HG03196 (cell line): ENCODE data around the gene TGFB2.

Experiments used
- ATAC-seq: cut with Tn5 transposase; IDR thresholded peaks from one replicate; pipeline ENCODE4 v1.9.1; 2021; ENCODE audit not compliant: unreplicated experiment

TGFB2 gene

GRCh38 chr1:218415726-218416125 is 70.6 kb downstream of the TGFB2 start:
- ATAC-seq = no peak

- ATAC-seq = no peak
Measured at GRCh38 chr1:218421531-218421930, 76.4 kb downstream of the TGFB2 start.

- ATAC-seq = no peak
Measured at GRCh38 chr1:218424502-218424901, 79.4 kb downstream of the TGFB2 start.

- no peak for ATAC-seq
Measured at GRCh38 chr1:218425647-218426342, 80.7 kb downstream of the TGFB2 start.

GRCh38 chr1:218426343-218426657 is 81.2 kb downstream of the TGFB2 start:
- ATAC-seq = no peak

GRCh38 chr1:218429301-218429700 is 84.2 kb downstream of the TGFB2 start:
- no peak for ATAC-seq

- no peak for ATAC-seq
Measured at GRCh38 chr1:218430346-218430745, 85.2 kb downstream of the TGFB2 start.

GRCh38 chr1:218430822-218431221 is 85.7 kb downstream of the TGFB2 start:
- no peak for ATAC-seq

GRCh38 chr1:218431476-218431875 is 86.3 kb downstream of the TGFB2 start:
- ATAC-seq = no peak

- ATAC-seq = no peak
Measured at GRCh38 chr1:218433744-218434143, 88.6 kb downstream of the TGFB2 start.

GRCh38 chr1:218435528-218435927 is 90.4 kb downstream of the TGFB2 start:
- ATAC-seq = no peak

GRCh38 chr1:218436346-218436745 is 91.2 kb downstream of the TGFB2 start:
- no peak for ATAC-seq

- no peak for ATAC-seq
Measured at GRCh38 chr1:218436997-218437396, 91.9 kb downstream of the TGFB2 start.

GRCh38 chr1:218439541-218440295 is 94.6 kb downstream of the TGFB2 start:
- ATAC-seq = no peak

- ATAC-seq = no peak
Measured at GRCh38 chr1:218443255-218443654, 98.1 kb downstream of the TGFB2 start.

- ATAC-seq = no peak
Measured at GRCh38 chr1:218444173-218444572, 99.0 kb downstream of the TGFB2 start.

GRCh38 chr1:218444588-218444987 is 99.5 kb downstream of the TGFB2 start:
- ATAC-seq = no peak

GRCh38 chr1:218447010-218447689 is 102.0 kb downstream of the TGFB2 start:
- no peak for ATAC-seq

- no peak for ATAC-seq
Measured at GRCh38 chr1:218451415-218451814, 106.3 kb downstream of the TGFB2 start.

GRCh38 chr1:218454700-218455282 is 109.7 kb downstream of the TGFB2 start:
- ATAC-seq = no peak

GRCh38 chr1:218456444-218456843 is 111.3 kb downstream of the TGFB2 start:
- peak; percentile 68 for ATAC-seq

GRCh38 chr1:218459450-218459849 is 114.3 kb downstream of the TGFB2 start:
- no peak for ATAC-seq
